GM18951 (cell line): Measurements from ENCODE around the gene COPS4.
"Not testable (repeated sequence)": the region's sequence is repeated elsewhere in the genome, so short reads cannot be mapped to it uniquely, and the experiment has no call there.

Experiments
- POLR2A ChIP-seq: IDR thresholded peaks from 4 replicates; pipeline ENCODE4 v1.6.1; 2011; ENCODE audit warnings: mild to moderate bottlenecking; ENCODE audit not compliant: insufficient read length, insufficient read depth; ENCODE audit errors: extremely low read depth
- in situ Hi-C: fragments of 300-500 bp; cut with MboI; formaldehyde crosslinking; loops from one replicate; pipeline ENCODE4 v1.12.0; 2022; ENCODE audit warnings: low sequenced_read_pairs, mixed read lengths, inconsistent platforms; ENCODE audit not compliant: unreplicated experiment

COPS4 gene

GRCh38 chr4:83043801-83044407 is 8.9 kb downstream of the COPS4 start:
- in situ Hi-C loops, result no loop called here
- no peak for TF ChIP-seq POLR2A

DNA sequence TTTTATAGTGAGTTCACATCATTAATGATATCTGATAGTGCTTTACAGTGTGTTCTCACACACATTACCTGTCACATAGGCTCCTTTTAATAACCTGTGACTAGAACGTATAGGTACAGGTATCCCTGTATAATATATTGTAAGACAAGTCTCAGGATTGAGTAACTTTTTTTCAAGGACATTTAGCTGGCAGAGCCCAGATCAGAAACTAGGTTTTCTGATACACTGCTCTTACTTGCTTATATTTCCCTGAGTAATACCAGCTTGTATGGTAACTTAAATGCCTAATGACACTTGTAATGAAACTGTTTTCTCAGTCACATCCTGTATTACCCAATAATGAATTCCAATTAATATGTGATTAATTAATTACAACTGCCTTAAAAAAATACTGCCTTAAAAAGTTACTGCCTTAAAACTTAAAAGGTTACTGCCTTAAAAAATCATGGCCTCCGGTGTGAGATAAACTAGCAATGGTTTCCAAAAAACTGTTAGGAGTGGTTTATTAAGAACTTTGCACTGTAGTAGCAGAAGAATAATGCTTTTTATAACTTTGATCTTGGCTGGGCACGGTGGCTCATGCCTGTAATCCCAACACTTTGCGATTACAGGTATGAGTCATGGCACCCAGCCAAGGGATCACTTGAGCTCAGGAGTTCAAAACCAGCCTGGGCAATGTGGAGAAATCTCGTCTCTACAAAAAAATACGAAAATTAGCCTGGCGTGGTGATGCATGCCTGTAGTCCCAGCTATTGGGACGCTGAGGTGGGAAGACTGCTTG is 11.9 kb downstream of the COPS4 start:
- in situ Hi-C loops, result no loop called here

DNA sequence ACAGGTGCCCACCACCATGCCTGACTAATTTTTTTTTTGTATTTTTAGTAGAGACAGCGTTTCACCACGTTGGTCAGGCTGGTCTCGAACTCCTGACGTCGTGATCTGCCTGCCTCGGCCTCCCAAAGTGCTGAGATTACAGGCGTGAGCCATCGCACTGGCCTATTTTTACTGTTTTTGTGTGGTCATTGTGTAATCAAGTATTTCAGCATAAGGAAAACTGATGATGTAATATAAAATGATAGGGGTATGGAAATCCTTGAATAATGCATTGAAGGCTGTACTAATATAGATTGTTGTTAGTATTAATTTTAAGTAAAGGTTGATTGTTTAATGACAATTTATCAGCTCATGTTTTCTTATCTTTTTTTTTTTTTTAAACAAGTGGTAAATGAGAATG is 13.8 kb downstream of the COPS4 start:
- in situ Hi-C loops, result not testable (repeated sequence)

More for the DNA sequence above, 11.9 kb downstream of the COPS4 start:
- no peak for TF ChIP-seq POLR2A

- TF ChIP-seq POLR2A, result no peak
- in situ Hi-C loops, result no loop called here
Measured at GRCh38 chr4:83054928-83055327, 19.9 kb downstream of the COPS4 start.

GRCh38 chr4:83062739-83063138 is 27.8 kb downstream of the COPS4 start:
- TF ChIP-seq POLR2A, result no peak
- in situ Hi-C loops, result no loop called here

GRCh38 chr4:83065266-83065665 is 30.3 kb downstream of the COPS4 start:
- no peak for TF ChIP-seq POLR2A
- in situ Hi-C loops, result no loop called here

GRCh38 chr4:83067058-83067639 is 32.2 kb downstream of the COPS4 start:
- TF ChIP-seq POLR2A, result no peak
- in situ Hi-C loops, result no loop called here

- no peak for TF ChIP-seq POLR2A
- in situ Hi-C loops, result loop anchor here (10.0 kb wide), 1 partner anchor 184 kb away; no protein-coding TSS in a partner anchor
Measured at GRCh38 chr4:83071116-83071515, 36.1 kb downstream of the COPS4 start.

DNA sequence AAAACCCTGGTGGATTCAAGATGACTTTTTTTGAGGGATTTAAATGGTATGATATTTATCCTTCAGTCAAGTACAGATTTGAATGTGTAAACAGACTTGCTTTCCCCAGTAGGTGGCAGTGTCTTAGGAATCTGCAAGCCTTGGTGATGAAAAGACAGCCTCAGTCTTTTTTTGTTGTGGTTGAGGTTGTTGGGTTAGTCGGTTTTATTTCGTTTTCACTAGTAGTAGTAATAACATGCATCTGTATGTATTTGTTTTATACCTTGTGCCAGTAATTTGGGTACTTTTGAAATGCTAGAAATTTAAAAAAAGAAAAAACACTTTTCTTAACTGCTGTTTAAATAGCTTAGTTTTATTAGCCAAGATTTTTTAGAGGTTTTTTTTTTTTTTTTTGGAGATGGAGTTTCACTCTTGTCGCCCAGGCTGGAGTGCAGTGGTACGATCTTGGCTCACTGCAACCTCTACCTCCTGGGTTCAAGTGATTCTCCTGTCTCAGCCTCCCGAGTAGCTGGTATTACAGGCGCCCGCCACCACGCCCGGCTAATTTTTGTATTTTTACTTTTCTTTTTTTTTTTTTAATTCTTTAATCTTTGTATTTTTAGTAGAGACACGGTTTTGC is 39.2 kb downstream of the COPS4 start:
- in situ Hi-C loops, result loop anchor here (10.0 kb wide), 1 partner anchor 181 kb away; no protein-coding TSS in a partner anchor
- no peak for TF ChIP-seq POLR2A

DNA sequence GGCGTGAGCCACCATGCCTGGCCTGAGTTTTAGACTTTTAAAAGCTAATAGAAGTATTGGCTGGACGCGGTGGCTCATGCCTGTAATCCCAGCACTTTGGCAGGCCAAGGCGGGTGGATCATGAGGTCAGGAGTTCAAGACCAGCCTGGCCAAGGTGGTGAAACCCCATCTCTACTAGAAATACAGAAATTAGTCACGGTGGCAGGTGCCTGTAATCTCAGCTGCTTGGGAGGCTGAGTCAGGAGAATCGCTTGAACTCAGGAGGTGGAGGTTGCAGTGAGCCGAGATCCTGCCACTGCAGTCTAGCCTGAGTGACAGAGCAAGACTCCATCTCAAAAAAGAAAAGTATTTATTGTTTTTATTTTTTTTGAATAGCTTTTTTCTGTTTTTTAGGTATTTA is 39.8 kb downstream of the COPS4 start:
- in situ Hi-C loops, result loop anchor here (10.0 kb wide), 1 partner anchor 180 kb away; no protein-coding TSS in a partner anchor

- in situ Hi-C loops, result loop anchor here (10.0 kb wide), 1 partner anchor 179 kb away; no protein-coding TSS in a partner anchor
- TF ChIP-seq POLR2A, result no peak
Measured at GRCh38 chr4:83075311-83076095, 40.5 kb downstream of the COPS4 start.

GRCh38 chr4:83080561-83080960 is 45.6 kb downstream of the COPS4 start:
- no peak for TF ChIP-seq POLR2A
- in situ Hi-C loops, result no loop called here

GRCh38 chr4:83082777-83083176 is 47.8 kb downstream of the COPS4 start:
- TF ChIP-seq POLR2A, result no peak
- in situ Hi-C loops, result no loop called here
